ENCODE measurements around the gene ST3GAL3.

The ST3GAL3 gene

DNA sequence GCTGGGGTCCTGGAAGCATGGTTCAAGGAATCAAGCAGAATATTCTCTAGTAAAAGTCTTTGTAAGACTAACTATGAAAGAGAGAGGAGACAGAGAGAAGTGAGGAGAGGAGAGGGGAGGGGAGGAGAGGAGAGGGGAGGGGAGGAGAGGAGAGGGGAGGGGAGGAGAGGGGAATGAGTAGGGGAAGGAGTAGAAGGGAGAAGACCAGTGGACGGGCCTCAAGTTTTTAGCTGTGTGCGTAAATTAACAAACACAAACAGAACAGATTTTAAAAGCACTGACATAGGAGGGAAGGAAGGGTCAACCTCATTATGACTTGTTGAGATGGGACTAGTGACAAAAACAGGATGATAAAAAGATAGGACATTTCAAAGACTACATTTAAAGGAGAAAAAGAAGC is 62.8 kb downstream of the ST3GAL3 start:
- Histone ChIP-seq H3K79me2 (ENCODE audit: control insufficient read depth, insufficient read depth, low read length, poor library complexity) (no peaks in the 10 kb centered on the region), H3K23ac (ENCODE audit: low read length) (no peak overlapping the region), H2BK12ac (ENCODE audit: low read length) (no peak overlapping the region), H3K4me1 (ENCODE audit: control insufficient read depth in 1 of 2, insufficient read depth in 2 of 2, low read length in 2 of 2) (peaks cover 5 to 6% of the 10 kb centered on the region in 2 experiments), H3K14ac (ENCODE audit: low read length) (no peak overlapping the region), H3K36me3 (ENCODE audit: control insufficient read depth in 1 of 2, insufficient read depth in 2 of 2, low read length in 2 of 2) (no peaks in the 10 kb centered on the region), H4K12ac (ENCODE audit: low read depth, low read length) (no peak overlapping the region), H2BK120ac (ENCODE audit: insufficient read depth, low read length, poor library complexity) (no peak overlapping the region), H3K4me2 (ENCODE audit: low read length) (no peak overlapping the region), H3K18ac (ENCODE audit: low read length) (no peak overlapping the region), H3K4ac (ENCODE audit: low read depth, low read length) (no peak overlapping the region), H3K79me1 (ENCODE audit: low read length) (peaks cover 8% of the 10 kb centered on the region), H4K91ac (ENCODE audit: low read depth, low read length) (no peak overlapping the region), H4K8ac (ENCODE audit: low read depth, low read length) (no peak overlapping the region), H3K27ac (ENCODE audit: low read depth, low read length) (no peak overlapping the region), H2AFZ (ENCODE audit: insufficient read depth, low read length, poor library complexity) (no peak overlapping the region), H3K9ac (ENCODE audit: low read length) (no peak overlapping the region), H2AK5ac (ENCODE audit: low read length) (no peak overlapping the region), H2BK5ac (ENCODE audit: low read depth, low read length, poor library complexity) (no peak overlapping the region), H3K4me3 (ENCODE audit: low read depth, low read length) (no peak overlapping the region), H3K27me3 (ENCODE audit: insufficient read depth, low read length) (no peaks in the 10 kb centered on the region), H3K9me3 (ENCODE audit: insufficient read depth, low read depth, low read length) (no peaks in the 10 kb centered on the region)
- no peak for DNase-seq
- WGBS (ENCODE audit: extremely low coverage, insufficient coverage, insufficient read length) = no CpG with 5 or more reads among the region's 2 CpGs

DNA sequence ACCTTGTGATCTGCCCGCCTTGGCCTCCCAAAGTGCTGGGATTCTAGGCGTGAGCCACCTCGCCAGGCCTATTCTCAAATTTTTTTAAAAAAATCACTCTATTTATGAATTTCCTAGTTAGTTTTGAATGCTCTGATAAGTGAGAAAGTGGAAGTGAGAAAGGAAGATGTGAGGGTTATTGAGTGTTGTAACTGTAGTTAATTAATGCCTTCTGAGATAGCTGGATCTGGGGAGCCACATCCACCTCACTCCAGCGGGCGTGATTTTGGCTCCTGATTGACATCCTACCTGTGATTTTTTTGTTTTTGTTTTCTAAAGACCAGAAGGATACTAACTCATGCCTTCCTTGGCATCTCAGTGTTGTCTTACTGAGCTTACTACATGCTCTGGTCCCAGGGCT is 65.6 kb downstream of the ST3GAL3 start:
- Histone ChIP-seq H3K9me3 (ENCODE audit: insufficient read depth, low read depth, low read length) (no peaks in the 10 kb centered on the region), H3K23ac (ENCODE audit: low read length) (no peak overlapping the region), H2BK5ac (ENCODE audit: low read depth, low read length, poor library complexity) (no peak overlapping the region), H3K4ac (ENCODE audit: low read depth, low read length) (no peak overlapping the region), H3K4me2 (ENCODE audit: low read length) (no peak overlapping the region), H3K36me3 (ENCODE audit: control insufficient read depth in 1 of 2, insufficient read depth in 2 of 2, low read length in 2 of 2) (no peaks in the 10 kb centered on the region), H2AFZ (ENCODE audit: insufficient read depth, low read length, poor library complexity) (no peak overlapping the region), H3K18ac (ENCODE audit: low read length) (no peak overlapping the region), H4K12ac (ENCODE audit: low read depth, low read length) (no peak overlapping the region), H2BK120ac (ENCODE audit: insufficient read depth, low read length, poor library complexity) (no peak overlapping the region), H3K79me2 (ENCODE audit: control insufficient read depth, insufficient read depth, low read length, poor library complexity) (no peaks in the 10 kb centered on the region), H3K27me3 (ENCODE audit: insufficient read depth, low read length) (no peaks in the 10 kb centered on the region), H3K4me1 (ENCODE audit: control insufficient read depth in 1 of 2, insufficient read depth in 2 of 2, low read length in 2 of 2) (peaks cover 0 to 1% of the 10 kb centered on the region in 2 experiments), H3K14ac (ENCODE audit: low read length) (no peak overlapping the region), H3K4me3 (ENCODE audit: low read depth, low read length) (no peak overlapping the region), H4K91ac (ENCODE audit: low read depth, low read length) (no peak overlapping the region), H2AK5ac (ENCODE audit: low read length) (no peak overlapping the region), H3K79me1 (ENCODE audit: low read length) (no peaks in the 10 kb centered on the region), H2BK12ac (ENCODE audit: low read length) (no peak overlapping the region), H3K27ac (ENCODE audit: low read depth, low read length) (no peak overlapping the region), H3K9ac (ENCODE audit: low read length) (no peak overlapping the region), H4K8ac (ENCODE audit: low read depth, low read length) (no peak overlapping the region)
- no CpG with 5 or more reads among the region's 5 CpGs for WGBS (ENCODE audit: extremely low coverage, insufficient coverage, insufficient read length)
- DNase-seq = no peak

DNA sequence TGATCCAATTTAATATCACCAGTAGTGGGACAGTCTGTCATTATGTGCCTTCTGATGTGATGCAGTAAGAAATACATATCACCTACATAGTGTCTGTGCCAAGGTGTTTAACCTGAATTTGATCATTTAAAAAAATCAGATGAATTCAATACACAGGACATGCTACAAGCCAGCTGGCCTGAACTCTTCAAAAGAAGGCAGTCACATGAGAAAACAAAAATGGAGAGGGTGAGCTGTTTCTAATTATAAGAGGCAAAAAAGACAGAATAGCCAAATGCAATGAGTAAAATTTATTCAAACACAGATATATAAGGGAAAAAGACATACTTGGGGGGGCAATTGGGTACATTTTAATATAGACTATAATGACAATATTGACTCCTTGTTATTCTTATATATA is 66.5 kb downstream of the ST3GAL3 start:
- Histone ChIP-seq H2BK120ac (ENCODE audit: insufficient read depth, low read length, poor library complexity) (no peak overlapping the region), H4K12ac (ENCODE audit: low read depth, low read length) (no peak overlapping the region), H2BK5ac (ENCODE audit: low read depth, low read length, poor library complexity) (no peak overlapping the region), H3K9ac (ENCODE audit: low read length) (no peak overlapping the region), H2AK5ac (ENCODE audit: low read length) (no peak overlapping the region), H3K27ac (ENCODE audit: low read depth, low read length) (no peak overlapping the region), H3K18ac (ENCODE audit: low read length) (no peak overlapping the region), H3K27me3 (ENCODE audit: insufficient read depth, low read length) (no peaks in the 10 kb centered on the region), H3K4me2 (ENCODE audit: low read length) (no peak overlapping the region), H3K4ac (ENCODE audit: low read depth, low read length) (no peak overlapping the region), H4K91ac (ENCODE audit: low read depth, low read length) (no peak overlapping the region), H3K4me1 (ENCODE audit: control insufficient read depth in 1 of 2, insufficient read depth in 2 of 2, low read length in 2 of 2) (peaks cover 0 to 1% of the 10 kb centered on the region in 2 experiments), H3K36me3 (ENCODE audit: control insufficient read depth in 1 of 2, insufficient read depth in 2 of 2, low read length in 2 of 2) (no peaks in the 10 kb centered on the region), H2BK12ac (ENCODE audit: low read length) (no peak overlapping the region), H3K23ac (ENCODE audit: low read length) (no peak overlapping the region), H3K9me3 (ENCODE audit: insufficient read depth, low read depth, low read length) (no peaks in the 10 kb centered on the region), H2AFZ (ENCODE audit: insufficient read depth, low read length, poor library complexity) (no peak overlapping the region), H4K8ac (ENCODE audit: low read depth, low read length) (no peak overlapping the region), H3K4me3 (ENCODE audit: low read depth, low read length) (no peak overlapping the region), H3K14ac (ENCODE audit: low read length) (no peak overlapping the region), H3K79me2 (ENCODE audit: control insufficient read depth, insufficient read depth, low read length, poor library complexity) (no peaks in the 10 kb centered on the region), H3K79me1 (ENCODE audit: low read length) (no peaks in the 10 kb centered on the region)
- DNase-seq = no peak

DNA sequence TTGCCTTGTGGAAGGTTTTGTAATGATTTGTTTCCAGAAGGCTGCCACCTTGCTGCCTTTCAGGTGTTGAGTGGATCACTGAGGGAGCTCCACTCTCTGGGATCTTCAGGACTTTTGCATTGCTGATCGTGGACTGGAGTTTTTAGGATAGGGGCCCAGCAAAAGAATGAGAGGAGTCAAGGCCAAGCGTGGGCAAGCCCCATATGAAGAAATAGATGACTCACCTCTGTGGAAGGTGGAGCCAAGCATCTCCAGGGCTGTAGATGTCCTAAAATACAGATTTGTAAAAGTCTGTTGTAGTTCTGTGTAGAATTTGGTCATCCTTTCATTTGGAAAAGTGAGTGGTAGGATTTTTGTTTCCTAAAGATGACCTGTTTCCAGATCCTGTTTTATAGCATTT is 67.0 kb downstream of the ST3GAL3 start:
- Histone ChIP-seq H2AFZ (ENCODE audit: insufficient read depth, low read length, poor library complexity) (no peak overlapping the region), H2BK5ac (ENCODE audit: low read depth, low read length, poor library complexity) (no peak overlapping the region), H2AK5ac (ENCODE audit: low read length) (no peak overlapping the region), H4K91ac (ENCODE audit: low read depth, low read length) (no peak overlapping the region), H3K4me1 (ENCODE audit: control insufficient read depth in 1 of 2, insufficient read depth in 2 of 2, low read length in 2 of 2) (peaks cover 0 to 1% of the 10 kb centered on the region in 2 experiments), H2BK12ac (ENCODE audit: low read length) (no peak overlapping the region), H3K23ac (ENCODE audit: low read length) (no peak overlapping the region), H3K27ac (ENCODE audit: low read depth, low read length) (no peak overlapping the region), H3K79me2 (ENCODE audit: control insufficient read depth, insufficient read depth, low read length, poor library complexity) (no peaks in the 10 kb centered on the region), H3K9ac (ENCODE audit: low read length) (no peak overlapping the region), H3K79me1 (ENCODE audit: low read length) (no peaks in the 10 kb centered on the region), H3K18ac (ENCODE audit: low read length) (no peak overlapping the region), H3K4me3 (ENCODE audit: low read depth, low read length) (no peak overlapping the region), H3K36me3 (ENCODE audit: control insufficient read depth in 1 of 2, insufficient read depth in 2 of 2, low read length in 2 of 2) (no peaks in the 10 kb centered on the region), H4K12ac (ENCODE audit: low read depth, low read length) (no peak overlapping the region), H3K27me3 (ENCODE audit: insufficient read depth, low read length) (no peaks in the 10 kb centered on the region), H3K14ac (ENCODE audit: low read length) (no peak overlapping the region), H4K8ac (ENCODE audit: low read depth, low read length) (no peak overlapping the region), H2BK120ac (ENCODE audit: insufficient read depth, low read length, poor library complexity) (no peak overlapping the region), H3K9me3 (ENCODE audit: insufficient read depth, low read depth, low read length) (no peaks in the 10 kb centered on the region), H3K4me2 (ENCODE audit: low read length) (no peak overlapping the region), H3K4ac (ENCODE audit: low read depth, low read length) (no peak overlapping the region)
- no CpG with 5 or more reads among the region's 2 CpGs for WGBS (ENCODE audit: extremely low coverage, insufficient coverage, insufficient read length)
- DNase-seq = peak; percentile 66 to 72

All from trophoblast cell (in vitro differentiated cells and primary cell).